SU-DHL-6 (cell line): ENCODE data around the gene CAPN14.

Source experiments
- H2AFZ ChIP-seq: fragments of 200-600 bp; sonication (generic); 2 replicates; pipeline ENCODE4 v1.6.1; 2014; ENCODE audit warnings: low read depth, mild to moderate bottlenecking, moderate library complexity, mixed read lengths, antibody characterized with exemption, low read length; ENCODE audit not compliant: severe bottlenecking
- H3F3A ChIP-seq: fragments of 200-600 bp; shearing (Covaris generic); 2 replicates; pipeline ENCODE4 v1.6.0; 2016; ENCODE audit warnings: antibody characterized with exemption, mild to moderate bottlenecking; ENCODE audit not compliant: insufficient read depth
- H3K27ac ChIP-seq: fragments of 200-600 bp; sonication (generic); 2 replicates; pipeline ENCODE4 v1.5.1; 2016; ENCODE audit warnings: low read depth, mild to moderate bottlenecking, low read length, moderate library complexity, mixed read lengths
- H3K27me3 ChIP-seq: fragments of 200-600 bp; sonication (generic), shearing (Covaris generic); 2 replicates; pipeline ENCODE4 v1.6.0; 2014; ENCODE audit warnings: mild to moderate bottlenecking, low read length
- H3K36me3 ChIP-seq: fragments of 200-600 bp; sonication (generic); 2 replicates; pipeline ENCODE4 v1.6.1; 2014; ENCODE audit warnings: mild to moderate bottlenecking, low read length, mixed read lengths
- H3K4me2 ChIP-seq: fragments of 300-600, 200-600 bp; shearing (Covaris generic), sonication (generic); 2 replicates; pipeline ENCODE4 v1.6.0; 2014; ENCODE audit warnings: low read length, low read depth, mild to moderate bottlenecking; ENCODE audit not compliant: poor library complexity, severe bottlenecking
- H3K4me3 ChIP-seq: fragments of 200-600 bp; sonication (generic); 2 replicates; pipeline ENCODE4 v1.5.1; 2014; ENCODE audit warnings: antibody characterized with exemption, low read length, mild to moderate bottlenecking, mixed read lengths; ENCODE audit not compliant: insufficient read depth, poor library complexity, severe bottlenecking
- H3K79me2 ChIP-seq: fragments of 200-600 bp; sonication (generic); 2 replicates; pipeline ENCODE4 v1.6.1; 2014; ENCODE audit warnings: mild to moderate bottlenecking, low read length, moderate library complexity; ENCODE audit not compliant: insufficient read depth
- H3K9ac ChIP-seq: fragments of 200-600 bp; sonication (generic); 2 replicates; pipeline ENCODE4 v1.7.0; 2014; ENCODE audit warnings: mild to moderate bottlenecking, low read length
- H3K9me2 ChIP-seq: fragments of 200-600 bp; sonication (generic); replicated peaks from 2 replicates; pipeline ENCODE4 v1.6.1; 2014; ENCODE audit warnings: low read length; ENCODE audit not compliant: insufficient read depth
- H3K9me3 ChIP-seq: fragments of 200-600 bp; sonication (generic); 2 replicates; pipeline ENCODE4 v1.6.1; 2014; ENCODE audit warnings: low read length, mixed read lengths; ENCODE audit not compliant: insufficient read depth
- H4K20me1 ChIP-seq: fragments of 200-600 bp; sonication (generic); 2 replicates; pipeline ENCODE4 v1.6.1; 2014; ENCODE audit warnings: low read depth, mild to moderate bottlenecking, antibody characterized with exemption, low read length, moderate library complexity, mixed read lengths
- EZH2phosphoT487 ChIP-seq: fragments of 200-600 bp; sonication (generic), shearing (Covaris generic); conservative IDR thresholded peaks from 2 replicates; pipeline ENCODE4 v1.6.1; 2018; ENCODE audit warnings: mild to moderate bottlenecking, antibody characterized with exemption, low read length, moderate library complexity, mixed read lengths
- TF ChIP-seq, protein P1 (sequence below): fragments of 200-600 bp; sonication (generic); IDR thresholded peaks from one replicate; pipeline ENCODE4 v1.5.1; 2017; ENCODE audit warnings: antibody characterized with exemption, mild to moderate bottlenecking, low read length, moderate library complexity; ENCODE audit not compliant: insufficient read depth, poor library complexity, severe bottlenecking

CAPN14 gene

DNA sequence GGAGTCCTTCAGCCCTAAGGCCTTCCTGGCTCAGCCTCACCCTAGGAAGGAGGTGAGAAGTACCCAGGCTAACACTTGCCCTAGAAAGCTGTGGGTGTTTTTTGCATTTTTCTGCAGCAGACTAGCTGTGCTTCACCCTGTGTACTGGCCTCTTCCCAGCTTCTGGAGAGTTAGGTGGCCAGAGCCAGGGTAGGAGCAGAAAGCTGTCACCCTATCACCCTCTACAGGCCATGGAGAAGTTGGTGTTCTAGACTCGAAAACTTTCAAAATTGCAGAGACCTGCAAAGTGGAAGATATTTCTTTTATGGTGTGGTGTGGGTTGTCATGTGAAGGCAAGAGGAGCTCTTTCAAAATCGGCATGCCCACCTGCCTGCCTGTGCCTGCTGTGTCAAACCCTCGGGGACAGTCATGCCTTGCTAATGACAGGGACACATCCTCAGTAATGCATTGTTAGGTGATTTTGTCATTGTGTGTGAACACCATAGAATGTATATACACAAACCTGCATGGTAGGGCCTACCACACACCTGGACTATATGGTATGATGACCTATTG lies 46.4 kb upstream of the CAPN14 start:
- no peak for TF ChIP-seq EZH2phosphoT487
- TF ChIP-seq, protein P1, sequence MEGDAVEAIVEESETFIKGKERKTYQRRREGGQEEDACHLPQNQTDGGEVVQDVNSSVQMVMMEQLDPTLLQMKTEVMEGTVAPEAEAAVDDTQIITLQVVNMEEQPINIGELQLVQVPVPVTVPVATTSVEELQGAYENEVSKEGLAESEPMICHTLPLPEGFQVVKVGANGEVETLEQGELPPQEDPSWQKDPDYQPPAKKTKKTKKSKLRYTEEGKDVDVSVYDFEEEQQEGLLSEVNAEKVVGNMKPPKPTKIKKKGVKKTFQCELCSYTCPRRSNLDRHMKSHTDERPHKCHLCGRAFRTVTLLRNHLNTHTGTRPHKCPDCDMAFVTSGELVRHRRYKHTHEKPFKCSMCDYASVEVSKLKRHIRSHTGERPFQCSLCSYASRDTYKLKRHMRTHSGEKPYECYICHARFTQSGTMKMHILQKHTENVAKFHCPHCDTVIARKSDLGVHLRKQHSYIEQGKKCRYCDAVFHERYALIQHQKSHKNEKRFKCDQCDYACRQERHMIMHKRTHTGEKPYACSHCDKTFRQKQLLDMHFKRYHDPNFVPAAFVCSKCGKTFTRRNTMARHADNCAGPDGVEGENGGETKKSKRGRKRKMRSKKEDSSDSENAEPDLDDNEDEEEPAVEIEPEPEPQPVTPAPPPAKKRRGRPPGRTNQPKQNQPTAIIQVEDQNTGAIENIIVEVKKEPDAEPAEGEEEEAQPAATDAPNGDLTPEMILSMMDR: no peak
- Histone ChIP-seq H3K4me2 (no peak overlapping the region), H3K27me3 (no peaks in the 10 kb centered on the region)

DNA sequence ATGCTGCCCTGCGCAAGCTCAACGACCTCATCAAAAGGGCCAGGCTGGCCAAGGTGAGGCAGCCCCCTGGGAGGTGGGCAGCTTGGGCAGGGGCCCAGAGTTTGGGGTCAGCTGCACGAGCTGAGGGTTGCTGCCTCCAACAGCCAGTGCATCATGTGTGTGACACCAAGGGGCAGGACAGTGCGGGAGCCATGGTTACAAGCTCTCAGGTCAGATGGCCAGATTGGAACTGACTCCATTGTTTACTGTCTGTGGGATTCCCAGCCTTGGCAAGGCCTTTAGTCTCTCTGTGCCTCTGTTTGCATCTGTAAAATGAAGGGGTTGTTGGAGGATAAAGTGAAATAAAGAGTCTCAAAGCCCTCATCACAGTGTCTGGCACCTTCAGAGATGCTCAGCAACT lies 43.6 kb upstream of the CAPN14 start:
- H3K27me3 ChIP-seq: no peaks in the 10 kb centered on the region
- no peak for TF ChIP-seq EZH2phosphoT487
- TF ChIP-seq, protein P1: no peak
- H4K20me1 ChIP-seq: no peaks in the 10 kb centered on the region
- no peak overlapping the region for H2AFZ ChIP-seq
- no peaks in the 10 kb centered on the region for H3K9me2 ChIP-seq
- H3K9ac ChIP-seq: no peak overlapping the region
- H3K4me2 ChIP-seq: no peak overlapping the region
- no peaks in the 10 kb centered on the region for H3K9me3 ChIP-seq
- no peaks in the 10 kb centered on the region for H3F3A ChIP-seq
- H3K36me3 ChIP-seq: no peaks in the 10 kb centered on the region
- H3K27ac ChIP-seq: no peak overlapping the region
- H3K79me2 ChIP-seq: no peaks in the 10 kb centered on the region
- H3K4me3 ChIP-seq: no peak overlapping the region

More for the DNA sequence above, 46.4 kb upstream of the CAPN14 start:
- Histone ChIP-seq H2AFZ (no peak overlapping the region), H3K79me2 (no peaks in the 10 kb centered on the region), H3K4me3 (no peak overlapping the region), H3K9ac (no peak overlapping the region), H3K27ac (no peak overlapping the region), H3F3A (no peaks in the 10 kb centered on the region), H3K36me3 (no peaks in the 10 kb centered on the region), H3K9me3 (no peaks in the 10 kb centered on the region), H4K20me1 (no peaks in the 10 kb centered on the region), H3K9me2 (no peaks in the 10 kb centered on the region)

DNA sequence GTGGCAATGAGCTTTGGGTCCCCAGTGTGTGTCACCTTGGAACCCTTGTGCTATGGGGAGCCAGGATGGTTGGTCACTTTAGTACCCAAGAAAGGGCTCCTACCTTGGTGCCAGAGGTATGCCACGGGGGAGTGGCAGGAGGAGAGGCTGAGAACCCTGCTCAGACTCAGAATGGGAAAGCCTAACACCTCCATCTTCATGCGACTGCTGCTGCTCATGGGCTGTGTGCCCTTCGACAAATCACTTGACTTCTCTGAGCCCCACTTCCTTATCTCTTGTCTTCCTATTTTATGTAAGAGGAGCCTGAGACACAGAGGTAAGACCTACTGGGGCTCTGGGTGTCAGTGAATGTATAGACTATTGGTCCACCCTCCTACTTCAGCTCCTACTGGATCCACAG lies 41.8 kb upstream of the CAPN14 start:
- Histone ChIP-seq H3K4me3 (no peak overlapping the region), H3K9ac (no peak overlapping the region), H2AFZ (no peak overlapping the region), H3K27ac (no peak overlapping the region), H4K20me1 (no peaks in the 10 kb centered on the region), H3K9me2 (no peaks in the 10 kb centered on the region), H3K36me3 (no peaks in the 10 kb centered on the region), H3K9me3 (no peaks in the 10 kb centered on the region), H3K27me3 (no peaks in the 10 kb centered on the region), H3K79me2 (no peaks in the 10 kb centered on the region), H3F3A (no peaks in the 10 kb centered on the region), H3K4me2 (no peak overlapping the region)
- no peak for TF ChIP-seq EZH2phosphoT487
- TF ChIP-seq, protein P1: no peak
